Kidney epithelial cell (primary cell): ENCODE data around the gene RHBDD1. TPM values are rescaled to one million over a fixed set of nuclear protein-coding genes. Genes with fewer than 3 reads are reported as not detected.
A peak's percentile ranks its signal among the peaks of the same experiment; 100 is the strongest.
"Not testable (repeated sequence)": the region's sequence is repeated elsewhere in the genome, so short reads cannot be mapped to it uniquely, and the experiment has no call there.

ENCODE experiments used
- DNase-seq: peaks from one replicate; pipeline ENCODE4 v3.0.0-alpha.2; 2010; ENCODE audit warnings: low read depth
- H3K27me3 ChIP-seq: 2 replicates; pipeline ENCODE4 v1.6.0; 2011; ENCODE audit warnings: low read length; ENCODE audit not compliant: control insufficient read depth, insufficient read depth
- H3K36me3 ChIP-seq: 2 replicates; pipeline ENCODE4 v1.5.1; 2011; ENCODE audit warnings: low read length; ENCODE audit not compliant: control insufficient read depth, insufficient read depth
- H3K4me3 ChIP-seq: 2 replicates; pipeline ENCODE4 v1.5.1; 2011; ENCODE audit warnings: low read depth, mild to moderate bottlenecking, control low read depth, low read length
- CTCF ChIP-seq: IDR thresholded peaks from 2 replicates; pipeline ENCODE4 v1.5.1; 2011; ENCODE audit warnings: mild to moderate bottlenecking, moderate library complexity, low read length, control low read depth, inconsistent platforms; ENCODE audit not compliant: insufficient read depth, poor library complexity, severe bottlenecking
- total RNA-seq: library from RNA; depleted of rRNA; stranded (reverse); fragments of >200 nt; gene quantifications from 2 replicates; pipeline ENCODE4 v1.2.3, GENCODE V29; 2015

Gene RHBDD1
- total RNA-seq, 1 donor from 2014 or later, result 23.7 TPM

- no peak for DNase-seq
These were observed 10.8 kb upstream of the RHBDD1 start for GRCh38 chr2:226825056-226825455.

GRCh38 chr2:226828191-226828590 is 7.7 kb upstream of the RHBDD1 start:
- no peak for TF ChIP-seq CTCF

More at GRCh38 chr2:226825056-226825455, 10.8 kb upstream of the RHBDD1 start:
- Histone ChIP-seq H3K36me3 (no peaks in the 10 kb centered on the region), H3K27me3 (no peaks in the 10 kb centered on the region), H3K4me3 (no peak overlapping the region)
- no peak for TF ChIP-seq CTCF

GRCh38 chr2:226829721-226830631 is 5.9 kb upstream of the RHBDD1 start:
- Histone ChIP-seq H3K27me3 (no peaks in the 10 kb centered on the region), H3K36me3 (no peaks in the 10 kb centered on the region), H3K4me3 (no peak overlapping the region)
- TF ChIP-seq CTCF, result no peak
- DNase-seq, result no peak

More at GRCh38 chr2:226828191-226828590, 7.7 kb upstream of the RHBDD1 start:
- no peak for DNase-seq
- no peaks in the 10 kb centered on the region for H3K36me3 ChIP-seq
- H3K27me3 ChIP-seq, result no peaks in the 10 kb centered on the region
- no peak overlapping the region for H3K4me3 ChIP-seq

GRCh38 chr2:226831266-226831665 is 4.6 kb upstream of the RHBDD1 start:
- DNase-seq, result no peak
- H3K27me3 ChIP-seq, result no peaks in the 10 kb centered on the region
- H3K36me3 ChIP-seq, result no peaks in the 10 kb centered on the region
- H3K4me3 ChIP-seq, result no peak overlapping the region
- no peak for TF ChIP-seq CTCF

- no peak for TF ChIP-seq CTCF
- Histone ChIP-seq H3K27me3 (no peaks in the 10 kb centered on the region), H3K36me3 (no peaks in the 10 kb centered on the region), H3K4me3 (no peak overlapping the region)
- no peak for DNase-seq
These were observed 3.8 kb upstream of the RHBDD1 start for GRCh38 chr2:226832061-226832460.

- H3K36me3 ChIP-seq, H3K27me3 ChIP-seq: not testable (repeated sequence)
These were observed 974 bp upstream of the RHBDD1 start for GRCh38 chr2:226834880-226835279.

More at GRCh38 chr2:226834880-226835279, 974 bp upstream of the RHBDD1 start:
- H3K4me3 ChIP-seq, result peak overlapping the region; percentile 67
- DNase-seq, result not testable (repeated sequence)
